ENCODE results near the gene TSC22D4.

TSC22D4 gene

GRCh38 chr7:100492738-100493475 lies 13.9 kb upstream of the TSC22D4 start:
- DNase-seq (ENCODE audit: low read depth in 2 of 2), result no peak

- DNase-seq (ENCODE audit: low read depth in 2 of 2), result no peak
Observed at GRCh38 chr7:100491192-100491578, 12.2 kb upstream of the TSC22D4 start.

- DNase-seq (ENCODE audit: low read depth in 2 of 2), result no peak
Observed at GRCh38 chr7:100490483-100491191, 11.6 kb upstream of the TSC22D4 start.

GRCh38 chr7:100489824-100490223 lies 10.8 kb upstream of the TSC22D4 start:
- no peak for DNase-seq (ENCODE audit: low read depth in 2 of 2)

- no peak for DNase-seq (ENCODE audit: low read depth in 2 of 2)
Observed at GRCh38 chr7:100489121-100489520, 10.1 kb upstream of the TSC22D4 start.

GRCh38 chr7:100488333-100489095 lies 9.5 kb upstream of the TSC22D4 start:
- DNase-seq (ENCODE audit: low read depth in 2 of 2), result no peak

GRCh38 chr7:100486753-100487446 lies 7.9 kb upstream of the TSC22D4 start:
- DNase-seq (ENCODE audit: low read depth in 2 of 2), result no peak

- no peak for DNase-seq (ENCODE audit: low read depth in 2 of 2)
Observed at GRCh38 chr7:100486111-100486636, 7.2 kb upstream of the TSC22D4 start.

- DNase-seq (ENCODE audit: low read depth in 2 of 2), result no peak
Observed at GRCh38 chr7:100485471-100485876, 6.5 kb upstream of the TSC22D4 start.

GRCh38 chr7:100484673-100485045 lies 5.6 kb upstream of the TSC22D4 start:
- DNase-seq (ENCODE audit: low read depth in 2 of 2), result no peak

GRCh38 chr7:100483722-100484672 lies 5.0 kb upstream of the TSC22D4 start, which contains the start of gene NYAP1:
NYAP1 (plus strand) TSS chr7:100483927; CDS start chr7:100485312, 1,385 bp downstream.
- no peak for DNase-seq (ENCODE audit: low read depth in 2 of 2)

GRCh38 chr7:100483090-100483721 lies 4.2 kb upstream of the TSC22D4 start:
- DNase-seq (ENCODE audit: low read depth in 2 of 2), result peak; percentile 57 to 83

- no peak for DNase-seq (ENCODE audit: low read depth in 2 of 2)
Observed at GRCh38 chr7:100482728-100483089, 3.7 kb upstream of the TSC22D4 start.

GRCh38 chr7:100481466-100481865 lies 2.5 kb upstream of the TSC22D4 start:
- DNase-seq (ENCODE audit: low read depth in 2 of 2), result no peak

- DNase-seq (ENCODE audit: low read depth in 2 of 2), result no peak
Observed at GRCh38 chr7:100477871-100478267, 1.1 kb downstream of the TSC22D4 start.

GRCh38 chr7:100476903-100477870 lies 1.8 kb downstream of the TSC22D4 start:
- no peak for DNase-seq (ENCODE audit: low read depth in 2 of 2)

GRCh38 chr7:100476101-100476780 lies 2.8 kb downstream of the TSC22D4 start:
- no peak for DNase-seq (ENCODE audit: low read depth in 2 of 2)

GRCh38 chr7:100475549-100475948 lies 3.5 kb downstream of the TSC22D4 start:
- no peak for DNase-seq (ENCODE audit: low read depth in 2 of 2)
